Suppressor macrophage treated with lipopolysaccharide for 4 hours (primary cell): ENCODE results near the gene SMYD3.

Experiments used
- DNase-seq: peaks from one replicate; pipeline ENCODE4 v3.0.0-alpha.2; 2020

Gene SMYD3

GRCh38 chr1:246200738-246201137 is 306.3 kb downstream of the SMYD3 start:
- DNase-seq: no peak

GRCh38 chr1:246200225-246200624 is 306.9 kb downstream of the SMYD3 start:
- no peak for DNase-seq

- DNase-seq: no peak
Observed at GRCh38 chr1:246199086-246199645, 307.9 kb downstream of the SMYD3 start.

- DNase-seq: no peak
Observed at GRCh38 chr1:246198115-246198816, 308.8 kb downstream of the SMYD3 start.

- DNase-seq: no peak
Observed at GRCh38 chr1:246197076-246197475, 310.0 kb downstream of the SMYD3 start.

GRCh38 chr1:246195296-246195695 is 311.8 kb downstream of the SMYD3 start:
- no peak for DNase-seq

- no peak for DNase-seq
Observed at GRCh38 chr1:246193537-246193936, 313.5 kb downstream of the SMYD3 start.

GRCh38 chr1:246189126-246189525 is 318.0 kb downstream of the SMYD3 start:
- no peak for DNase-seq

- DNase-seq: no peak
Observed at GRCh38 chr1:246187834-246188372, 319.2 kb downstream of the SMYD3 start.

GRCh38 chr1:246184503-246184902 is 322.6 kb downstream of the SMYD3 start:
- no peak for DNase-seq

GRCh38 chr1:246182149-246182851 is 324.8 kb downstream of the SMYD3 start:
- DNase-seq: peak; percentile 11

- peak; percentile 10 for DNase-seq
Observed at GRCh38 chr1:246181241-246181640, 325.8 kb downstream of the SMYD3 start.

GRCh38 chr1:246179401-246179800 is 327.7 kb downstream of the SMYD3 start:
- DNase-seq: no peak

- DNase-seq: no peak
Observed at GRCh38 chr1:246178717-246179311, 328.3 kb downstream of the SMYD3 start.

GRCh38 chr1:246176126-246177024 is 330.7 kb downstream of the SMYD3 start:
- no peak for DNase-seq

- no peak for DNase-seq
Observed at GRCh38 chr1:246170574-246171261, 336.4 kb downstream of the SMYD3 start.

GRCh38 chr1:246169486-246169885 is 337.6 kb downstream of the SMYD3 start:
- no peak for DNase-seq

GRCh38 chr1:246169019-246169418 is 338.1 kb downstream of the SMYD3 start:
- no peak for DNase-seq

GRCh38 chr1:246166841-246167240 is 340.2 kb downstream of the SMYD3 start:
- no peak for DNase-seq

- no peak for DNase-seq
Observed at GRCh38 chr1:246165826-246166709, 341.0 kb downstream of the SMYD3 start.

- DNase-seq: no peak
Observed at GRCh38 chr1:246164764-246165163, 342.3 kb downstream of the SMYD3 start.
